SK-N-MC (cell line): ENCODE measurements around the gene PVR.
"Not testable (repeated sequence)": the region's sequence is repeated elsewhere in the genome, so short reads cannot be mapped to it uniquely, and the experiment has no call there.

Source experiments
- DNase-seq: peaks from one replicate; pipeline ENCODE4 v3.0.0-alpha.2; 2011; ENCODE audit warnings: low read depth, low spot score
- H3K27ac ChIP-seq: fragments of 200-600 bp; sonication (generic); 2 replicates; pipeline ENCODE4 v1.5.1; 2016; ENCODE audit warnings: mixed run types
- H3K36me3 ChIP-seq: fragments of 200-600 bp; sonication (generic); 2 replicates; pipeline ENCODE4 v1.6.1; 2017; ENCODE audit warnings: antibody characterized with exemption, low read length, mixed read lengths; ENCODE audit not compliant: insufficient read depth
- H3K4me3 ChIP-seq: fragments of 200-600 bp; sonication (generic); 2 replicates; pipeline ENCODE4 v1.5.1; 2016
- H3K9ac ChIP-seq: fragments of 200-600 bp; sonication (generic); 2 replicates; pipeline ENCODE4 v1.8.0; 2017; ENCODE audit warnings: mixed run types, mixed read lengths; ENCODE audit not compliant: insufficient read length
- H3K9me3 ChIP-seq: fragments of 200-600 bp; sonication (generic); 2 replicates; pipeline ENCODE4 v1.6.1; 2017; ENCODE audit warnings: low read depth, mild to moderate bottlenecking, antibody characterized with exemption, low read length, moderate library complexity, mixed read lengths
- EZH2 ChIP-seq: fragments of 200-600 bp; sonication (generic); IDR thresholded peaks from one replicate; pipeline ENCODE4 v1.6.1; 2017; ENCODE audit warnings: antibody characterized with exemption
- FOXP2 ChIP-seq: optimal IDR thresholded peaks from 2 replicates; pipeline ENCODE3; 2011; ENCODE audit warnings: mild to moderate bottlenecking, moderate library complexity; ENCODE audit not compliant: insufficient read depth; ENCODE audit errors: extremely low read length, control extremely low read depth
- POLR2AphosphoS5 ChIP-seq: IDR thresholded peaks from 2 replicates; pipeline ENCODE4 v1.6.1; 2012; ENCODE audit warnings: mild to moderate bottlenecking, low read depth, low read length, borderline replicate concordance

The PVR gene

GRCh38 chr19:44614313-44614712, 29.4 kb upstream of the PVR start:
- Histone ChIP-seq H3K9ac (no peak overlapping the region), H3K9me3 (no peaks in the 10 kb centered on the region), H3K36me3 (no peaks in the 10 kb centered on the region), H3K27ac (no peak overlapping the region), H3K4me3 (no peak overlapping the region)
- DNase-seq = no peak
- TF ChIP-seq POLR2AphosphoS5 = no peak
- TF ChIP-seq EZH2 = no peak
- TF ChIP-seq FOXP2 = no peak

DNA sequence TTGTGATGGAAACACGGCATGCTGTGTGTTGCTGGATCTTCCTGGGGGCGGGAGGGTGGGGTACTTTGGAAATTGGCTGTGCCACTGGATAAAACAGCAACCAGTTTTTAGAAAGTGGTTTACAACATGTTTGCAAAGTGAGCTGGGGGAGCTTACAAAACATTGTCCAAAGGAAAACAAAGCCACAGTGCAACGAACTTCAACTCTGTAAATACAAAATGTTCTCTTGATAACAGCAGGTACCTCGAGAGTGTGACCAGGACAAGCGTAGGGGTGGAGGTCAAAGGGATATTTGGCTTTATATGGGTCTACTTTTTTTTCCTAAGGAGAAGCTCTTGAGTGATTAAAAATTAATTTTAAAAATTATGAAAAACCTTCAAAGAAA, 27.9 kb upstream of the PVR start:
- H3K9ac ChIP-seq = no peak overlapping the region
- no peak overlapping the region for H3K4me3 ChIP-seq
- TF ChIP-seq POLR2AphosphoS5 (no peak), EZH2 (no peak), FOXP2 (no peak)
- H3K9me3 ChIP-seq = no peaks in the 10 kb centered on the region
- no peak overlapping the region for H3K27ac ChIP-seq
- no peaks in the 10 kb centered on the region for H3K36me3 ChIP-seq
- no peak for DNase-seq

GRCh38 chr19:44617110-44617880, 26.4 kb upstream of the PVR start:
- no peak overlapping the region for H3K27ac ChIP-seq
- no peak overlapping the region for H3K4me3 ChIP-seq
- H3K36me3 ChIP-seq = no peaks in the 10 kb centered on the region
- no peaks in the 10 kb centered on the region for H3K9me3 ChIP-seq
- TF ChIP-seq POLR2AphosphoS5 (no peak), EZH2 (no peak), FOXP2 (no peak)
- no peak for DNase-seq
- no peak overlapping the region for H3K9ac ChIP-seq

DNA sequence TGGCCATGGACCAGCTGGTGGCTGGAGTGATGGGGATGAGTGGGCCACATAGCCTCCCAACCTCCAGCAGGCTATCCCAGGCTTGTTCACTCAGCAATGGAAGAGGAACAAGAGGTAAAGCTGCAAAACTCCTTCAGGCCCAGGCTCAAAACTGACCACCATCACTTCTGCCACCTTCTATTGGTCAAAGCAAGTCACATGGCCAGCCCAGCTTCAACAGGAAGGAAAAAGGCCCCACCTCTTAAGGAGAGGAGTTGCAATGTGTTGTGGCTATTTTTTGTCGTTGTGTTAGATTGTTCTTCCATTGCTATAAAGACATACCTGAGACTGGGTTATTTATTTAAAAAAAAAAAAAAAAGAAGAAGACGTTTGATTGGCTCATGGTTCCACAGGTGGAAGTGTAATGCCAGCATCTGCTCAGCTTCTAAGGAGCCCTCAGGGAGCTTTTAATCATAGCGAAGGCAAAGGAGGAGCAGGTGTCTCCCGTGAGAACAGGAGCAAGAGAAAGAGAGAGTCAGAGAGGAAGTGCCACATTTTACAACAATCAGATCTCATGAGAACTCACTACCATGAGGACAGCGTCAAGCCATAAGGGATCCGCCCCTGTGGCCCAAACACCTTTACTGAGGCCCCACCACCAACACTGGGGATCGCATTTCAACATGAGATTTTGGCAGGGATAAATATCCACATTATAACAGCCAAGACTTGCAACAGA, 24.9 kb upstream of the PVR start:
- TF ChIP-seq EZH2 (no peak), POLR2AphosphoS5 (no peak), FOXP2 (no peak)
- Histone ChIP-seq H3K9me3 (no peaks in the 10 kb centered on the region), H3K9ac (no peak overlapping the region), H3K36me3 (no peaks in the 10 kb centered on the region), H3K27ac (no peak overlapping the region), H3K4me3 (no peak overlapping the region)
- no peak for DNase-seq

DNA sequence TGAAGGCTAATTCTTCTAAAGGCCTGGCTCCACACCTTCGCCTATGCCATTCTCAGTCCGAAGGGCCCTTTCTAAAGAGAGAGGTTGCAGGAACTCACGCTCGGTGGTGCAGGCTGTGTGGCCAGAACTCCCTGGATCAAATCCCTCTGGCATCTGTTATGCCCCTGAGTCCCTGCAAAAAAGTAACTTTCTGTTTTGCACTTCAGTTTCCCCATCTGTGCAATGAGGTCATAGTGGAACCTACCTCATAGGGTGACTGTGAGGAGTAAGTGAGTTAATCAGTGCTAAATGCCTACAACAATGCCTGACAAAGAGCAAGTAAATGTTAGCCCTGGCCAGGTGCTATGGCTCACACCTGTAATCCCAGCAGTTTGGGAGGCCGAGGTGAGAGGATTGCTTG, 23.0 kb upstream of the PVR start:
- Histone ChIP-seq H3K27ac (no peak overlapping the region), H3K9me3 (no peaks in the 10 kb centered on the region), H3K9ac (no peak overlapping the region), H3K4me3 (no peak overlapping the region), H3K36me3 (no peaks in the 10 kb centered on the region)
- no peak for DNase-seq
- no peak for TF ChIP-seq EZH2
- TF ChIP-seq FOXP2 = no peak
- TF ChIP-seq POLR2AphosphoS5 = no peak

GRCh38 chr19:44621367-44621766, 22.3 kb upstream of the PVR start:
- Histone ChIP-seq H3K36me3 (no peaks in the 10 kb centered on the region), H3K27ac (no peak overlapping the region), H3K4me3 (no peak overlapping the region), H3K9me3 (no peaks in the 10 kb centered on the region), H3K9ac (no peak overlapping the region)
- TF ChIP-seq EZH2 = no peak
- TF ChIP-seq FOXP2 = no peak
- no peak for TF ChIP-seq POLR2AphosphoS5
- no peak for DNase-seq

- Histone ChIP-seq H3K9me3 (no peaks in the 10 kb centered on the region), H3K27ac (peak overlapping the region; percentile 11; the same call in 1 of the 2 replicates), H3K4me3 (no peak overlapping the region), H3K9ac (no peak overlapping the region), H3K36me3 (no peaks in the 10 kb centered on the region)
- DNase-seq = no peak
- TF ChIP-seq EZH2 = no peak
- TF ChIP-seq POLR2AphosphoS5 = no peak
- TF ChIP-seq FOXP2 = no peak
Measured at GRCh38 chr19:44623080-44623479, 20.6 kb upstream of the PVR start.

DNA sequence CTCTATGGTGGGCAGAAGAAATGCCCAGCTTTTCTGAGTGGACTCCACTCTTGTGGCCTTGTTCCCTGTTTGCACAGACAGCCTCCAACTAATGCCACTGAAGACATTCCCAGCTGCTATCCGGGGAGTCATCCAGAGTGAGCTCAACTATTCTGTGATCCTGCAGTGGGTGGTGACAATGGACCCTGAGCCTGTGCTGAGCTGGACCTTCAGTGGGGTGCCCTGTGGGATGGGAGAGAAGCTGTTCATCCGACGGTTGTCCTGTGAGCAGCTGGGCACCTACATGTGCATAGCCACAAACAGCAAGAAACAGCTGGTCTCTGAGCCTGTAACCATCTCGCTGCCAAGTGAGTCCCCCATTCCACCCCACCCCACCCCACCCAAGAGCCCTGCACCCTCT, 20.1 kb upstream of the PVR start:
- TF ChIP-seq FOXP2 (no peak), POLR2AphosphoS5 (no peak), EZH2 (no peak)
- Histone ChIP-seq H3K9me3 (no peaks in the 10 kb centered on the region), H3K9ac (no peak overlapping the region), H3K36me3 (no peaks in the 10 kb centered on the region), H3K27ac (peak overlapping the region; percentile 11; the same call in 1 of the 2 replicates), H3K4me3 (no peak overlapping the region)
- no peak for DNase-seq

- DNase-seq = no peak
- H3K9ac ChIP-seq = no peak overlapping the region
- no peaks in the 10 kb centered on the region for H3K36me3 ChIP-seq
- no peak overlapping the region for H3K27ac ChIP-seq
- TF ChIP-seq EZH2 (no peak), POLR2AphosphoS5 (no peak)
- no peaks in the 10 kb centered on the region for H3K9me3 ChIP-seq
- H3K4me3 ChIP-seq = no peak overlapping the region
Measured at GRCh38 chr19:44624840-44625354, 18.8 kb upstream of the PVR start.

- H3K27ac ChIP-seq = not testable (repeated sequence)
Measured at GRCh38 chr19:44625637-44626036, 18.1 kb upstream of the PVR start.

More at GRCh38 chr19:44625637-44626036, 18.1 kb upstream of the PVR start:
- H3K4me3 ChIP-seq, H3K9ac ChIP-seq, H3K36me3 ChIP-seq, DNase-seq, H3K9me3 ChIP-seq: not testable (repeated sequence)
